ENCODE results near the gene CD300LG.
"Not testable (repeated sequence)": the region's sequence is repeated elsewhere in the genome, so short reads cannot be mapped to it uniquely, and the experiment has no call there.

CD300LG gene

GRCh38 chr17:43822570-43823190 is 24.3 kb upstream of the CD300LG start:
- in situ Hi-C loops (cut with MboI; ENCODE audit: low pct_unique_long_range_greater_than_20kb, low sequenced_read_pairs), result no loop called here
- no peak for DNase-seq

- no peak for DNase-seq
- in situ Hi-C loops (cut with MboI; ENCODE audit: low pct_unique_long_range_greater_than_20kb, low sequenced_read_pairs), result no loop called here
Observed at GRCh38 chr17:43823350-43824084, 23.5 kb upstream of the CD300LG start.

- no peak for DNase-seq
- in situ Hi-C loops (cut with MboI; ENCODE audit: low pct_unique_long_range_greater_than_20kb, low sequenced_read_pairs), result no loop called here
Observed at GRCh38 chr17:43825567-43825966, 21.4 kb upstream of the CD300LG start.

- no peak for DNase-seq
Observed at GRCh38 chr17:43826206-43826605, 20.8 kb upstream of the CD300LG start.

GRCh38 chr17:43827596-43827995 is 19.4 kb upstream of the CD300LG start:
- in situ Hi-C loops (cut with MboI; ENCODE audit: low pct_unique_long_range_greater_than_20kb, low sequenced_read_pairs), result no loop called here
- no peak for DNase-seq

More at GRCh38 chr17:43826206-43826605, 20.8 kb upstream of the CD300LG start:
- in situ Hi-C loops (cut with MboI; ENCODE audit: low pct_unique_long_range_greater_than_20kb, low sequenced_read_pairs), result no loop called here

GRCh38 chr17:43829738-43830137 is 17.2 kb upstream of the CD300LG start:
- in situ Hi-C loops (cut with MboI; ENCODE audit: low pct_unique_long_range_greater_than_20kb, low sequenced_read_pairs), result no loop called here

GRCh38 chr17:43830510-43831140 is 16.4 kb upstream of the CD300LG start:
- in situ Hi-C loops (cut with MboI; ENCODE audit: low pct_unique_long_range_greater_than_20kb, low sequenced_read_pairs), result no loop called here
- DNase-seq, result no peak

More at GRCh38 chr17:43829738-43830137, 17.2 kb upstream of the CD300LG start:
- DNase-seq, result no peak

GRCh38 chr17:43831633-43832032 is 15.3 kb upstream of the CD300LG start:
- in situ Hi-C loops (cut with MboI; ENCODE audit: low pct_unique_long_range_greater_than_20kb, low sequenced_read_pairs), result no loop called here
- no peak for DNase-seq

- DNase-seq, result peak; percentile 24
- in situ Hi-C loops (cut with MboI; ENCODE audit: low pct_unique_long_range_greater_than_20kb, low sequenced_read_pairs), result no loop called here
Observed at GRCh38 chr17:43832168-43832975, 14.6 kb upstream of the CD300LG start.

GRCh38 chr17:43832976-43833829 is 13.8 kb upstream of the CD300LG start, which contains the start of gene MPP3:
Gene MPP3 (minus strand): TSS chr17:43833146. CDS start chr17:43831906, 1,240 bp downstream.
- in situ Hi-C loops (cut with MboI; ENCODE audit: low pct_unique_long_range_greater_than_20kb, low sequenced_read_pairs), result no loop called here
- peak; percentile 50 for DNase-seq

- in situ Hi-C loops (cut with MboI; ENCODE audit: low pct_unique_long_range_greater_than_20kb, low sequenced_read_pairs), result no loop called here
- peak; percentile 3 for DNase-seq
Observed at GRCh38 chr17:43834106-43834505, 12.9 kb upstream of the CD300LG start.

GRCh38 chr17:43839670-43840108 is 7.3 kb upstream of the CD300LG start:
- no peak for DNase-seq
- in situ Hi-C loops (cut with MboI; ENCODE audit: low pct_unique_long_range_greater_than_20kb, low sequenced_read_pairs), result no loop called here

- peak; percentile 38 for DNase-seq
- in situ Hi-C loops (cut with MboI; ENCODE audit: low pct_unique_long_range_greater_than_20kb, low sequenced_read_pairs), result no loop called here
Observed at GRCh38 chr17:43840814-43841213, 6.2 kb upstream of the CD300LG start.

- in situ Hi-C loops (cut with MboI; ENCODE audit: low pct_unique_long_range_greater_than_20kb, low sequenced_read_pairs), result no loop called here
- DNase-seq, result no peak
Observed at GRCh38 chr17:43841282-43841681, 5.7 kb upstream of the CD300LG start.

GRCh38 chr17:43842091-43842974 is 4.6 kb upstream of the CD300LG start:
- in situ Hi-C loops (cut with MboI; ENCODE audit: low pct_unique_long_range_greater_than_20kb, low sequenced_read_pairs); DNase-seq: not testable (repeated sequence)

- in situ Hi-C loops (cut with MboI; ENCODE audit: low pct_unique_long_range_greater_than_20kb, low sequenced_read_pairs), result no loop called here
- DNase-seq, result no peak
Observed at GRCh38 chr17:43842975-43843325, 4.0 kb upstream of the CD300LG start.

- in situ Hi-C loops (cut with MboI; ENCODE audit: low pct_unique_long_range_greater_than_20kb, low sequenced_read_pairs), result no loop called here
Observed at GRCh38 chr17:43844241-43844640, 2.7 kb upstream of the CD300LG start.

GRCh38 chr17:43845766-43846165 is 1.2 kb upstream of the CD300LG start:
- DNase-seq, result no peak
- in situ Hi-C loops (cut with MboI; ENCODE audit: low pct_unique_long_range_greater_than_20kb, low sequenced_read_pairs), result no loop called here

More at GRCh38 chr17:43844241-43844640, 2.7 kb upstream of the CD300LG start:
- no peak for DNase-seq

All from KBM-7 (cell line).